ENCODE results near the gene RPL27. TPM values are rescaled to one million over a fixed set of nuclear protein-coding genes. Genes with fewer than 3 reads are reported as not detected.

Gene RPL27
- total RNA-seq = 1,019 to 1,067 TPM (median 1,060 TPM) in 3 replicates

DNA sequence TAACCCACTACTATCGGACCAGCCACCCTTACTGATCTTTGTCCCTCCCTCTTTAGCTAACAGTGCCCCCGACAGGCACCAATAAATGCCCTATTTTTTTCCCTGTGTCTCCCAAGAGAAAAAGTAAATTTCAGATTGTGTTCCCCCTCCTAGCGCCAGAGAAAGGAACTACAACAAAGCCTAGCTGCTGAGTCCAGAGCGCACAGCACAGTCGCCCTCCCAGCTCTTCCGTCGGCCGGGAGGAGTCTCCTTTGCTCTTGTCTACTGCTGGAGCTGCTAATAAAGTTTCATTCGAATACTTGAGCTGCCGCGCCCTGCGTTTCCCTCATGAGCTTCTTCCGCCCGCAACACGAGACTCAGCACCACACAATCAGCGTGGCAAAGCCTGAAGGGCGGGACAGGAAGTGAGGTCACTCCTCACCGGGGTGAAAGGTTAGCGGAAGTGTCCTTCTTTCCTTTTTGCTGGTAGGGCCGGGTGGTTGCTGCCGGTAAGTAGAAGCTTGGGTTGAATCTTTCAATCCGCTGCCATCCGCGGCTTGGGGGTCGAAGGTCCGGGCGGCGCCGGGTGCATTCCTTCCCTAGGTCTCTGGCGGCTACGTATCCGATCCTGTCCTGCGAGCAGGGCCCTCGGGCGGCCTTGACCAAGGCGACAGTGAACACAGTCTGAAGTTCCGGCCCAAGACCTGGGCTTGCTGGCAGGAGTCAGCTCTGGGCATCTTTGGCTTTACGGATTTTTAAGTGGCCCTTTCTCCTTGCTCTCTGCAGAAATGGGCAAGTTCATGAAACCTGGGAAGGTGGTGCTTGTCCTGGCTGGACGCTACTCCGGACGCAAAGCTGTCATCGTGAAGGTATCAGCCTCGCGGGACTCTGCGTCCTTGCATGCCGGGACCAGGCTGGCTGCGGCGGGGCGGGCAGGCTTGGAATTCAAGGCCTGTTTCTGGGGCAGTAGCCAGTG lies at the start of gene RPL27:
Gene RPL27 (plus strand): TSS at position 436 of the 955 bp plus-strand sequence. CDS start 332 bp downstream, at position 768.
- Mint-ChIP-seq H3K4me1 (peaks cover 25% of the 10 kb centered on the region), H3K36me3 (peaks cover 10% of the 10 kb centered on the region), H3K27ac (peak within 1 kb of the TSS; percentile 100), H3K27me3 (ENCODE audit: low read depth) (no peaks in the 10 kb centered on the region), H3K9me3 (no peaks in the 10 kb centered on the region), H3K4me3 (peak within 1 kb of the TSS; percentile 96)
- peak; percentile 94 to 96 for DNase-seq (ENCODE audit: low spot score in 2 of 2, unreplicated experiment in 2 of 2)
- TF ChIP-seq, protein P1, sequence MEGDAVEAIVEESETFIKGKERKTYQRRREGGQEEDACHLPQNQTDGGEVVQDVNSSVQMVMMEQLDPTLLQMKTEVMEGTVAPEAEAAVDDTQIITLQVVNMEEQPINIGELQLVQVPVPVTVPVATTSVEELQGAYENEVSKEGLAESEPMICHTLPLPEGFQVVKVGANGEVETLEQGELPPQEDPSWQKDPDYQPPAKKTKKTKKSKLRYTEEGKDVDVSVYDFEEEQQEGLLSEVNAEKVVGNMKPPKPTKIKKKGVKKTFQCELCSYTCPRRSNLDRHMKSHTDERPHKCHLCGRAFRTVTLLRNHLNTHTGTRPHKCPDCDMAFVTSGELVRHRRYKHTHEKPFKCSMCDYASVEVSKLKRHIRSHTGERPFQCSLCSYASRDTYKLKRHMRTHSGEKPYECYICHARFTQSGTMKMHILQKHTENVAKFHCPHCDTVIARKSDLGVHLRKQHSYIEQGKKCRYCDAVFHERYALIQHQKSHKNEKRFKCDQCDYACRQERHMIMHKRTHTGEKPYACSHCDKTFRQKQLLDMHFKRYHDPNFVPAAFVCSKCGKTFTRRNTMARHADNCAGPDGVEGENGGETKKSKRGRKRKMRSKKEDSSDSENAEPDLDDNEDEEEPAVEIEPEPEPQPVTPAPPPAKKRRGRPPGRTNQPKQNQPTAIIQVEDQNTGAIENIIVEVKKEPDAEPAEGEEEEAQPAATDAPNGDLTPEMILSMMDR (IDR thresholded peaks at IDR 0.05; ENCODE audit: unreplicated experiment) = peak; percentile 85

GRCh38 chr17:42950044-42950783 lies 48.0 kb upstream of the RPL27 start:
- TF ChIP-seq, protein P1 (IDR thresholded peaks at IDR 0.05; ENCODE audit: unreplicated experiment) = no peak
- Mint-ChIP-seq H3K27me3 (ENCODE audit: low read depth) (no peaks in the 10 kb centered on the region), H3K27ac (no peak overlapping the region), H3K36me3 (peaks cover 36% of the 10 kb centered on the region), H3K9me3 (no peaks in the 10 kb centered on the region), H3K4me1 (no peaks in the 10 kb centered on the region), H3K4me3 (no peak overlapping the region)
- no peak for DNase-seq (ENCODE audit: low spot score in 2 of 2, unreplicated experiment in 2 of 2)

DNA sequence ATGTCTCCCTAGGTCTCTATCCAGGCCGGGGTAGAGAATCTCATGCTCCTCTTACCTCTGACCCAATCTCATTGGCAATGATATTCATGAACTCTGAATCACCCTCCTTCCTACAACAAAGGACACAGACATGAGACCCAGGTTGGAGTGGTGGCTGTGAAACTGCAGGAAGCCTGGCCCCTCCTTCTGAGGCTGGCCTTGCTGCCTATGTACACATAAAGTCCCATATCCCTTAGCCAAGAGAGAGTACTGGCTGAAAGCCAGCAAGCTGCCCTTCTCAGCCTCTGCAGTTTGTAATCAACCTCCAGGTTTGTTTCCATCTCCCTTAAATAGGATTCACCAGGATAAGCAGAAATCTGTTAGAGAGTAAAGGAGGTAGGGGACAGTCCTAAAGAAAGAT lies 44.5 kb upstream of the RPL27 start:
- H3K27me3 Mint-ChIP-seq (ENCODE audit: low read depth) = no peaks in the 10 kb centered on the region
- TF ChIP-seq, protein P1 (IDR thresholded peaks at IDR 0.05; ENCODE audit: unreplicated experiment) = no peak
- no peak overlapping the region for H3K27ac Mint-ChIP-seq
- no peaks in the 10 kb centered on the region for H3K4me1 Mint-ChIP-seq
- H3K36me3 Mint-ChIP-seq = peaks cover 51% of the 10 kb centered on the region
- DNase-seq (ENCODE audit: low spot score in 2 of 2, unreplicated experiment in 2 of 2) = no peak
- no peaks in the 10 kb centered on the region for H3K9me3 Mint-ChIP-seq
- H3K4me3 Mint-ChIP-seq = no peak overlapping the region

- peak within 1 kb of the TSS; percentile 99 for H3K27ac Mint-ChIP-seq
Observed at GRCh38 chr17:42964161-42964932, 33.9 kb upstream of the RPL27 start, which contains the start of gene AARSD1. AARSD1 (minus strand) TSS chr17:42964454; CDS start chr17:42964440, 14 bp downstream.

More at GRCh38 chr17:42964161-42964932, 33.9 kb upstream of the RPL27 start, which contains the start of gene AARSD1:
- H3K4me1 Mint-ChIP-seq = peaks cover 12% of the 10 kb centered on the region
- H3K9me3 Mint-ChIP-seq = no peaks in the 10 kb centered on the region
- H3K36me3 Mint-ChIP-seq = peaks cover 17% of the 10 kb centered on the region
- H3K4me3 Mint-ChIP-seq = peak within 1 kb of the TSS; percentile 92
- DNase-seq (ENCODE audit: low spot score in 2 of 2, unreplicated experiment in 2 of 2) = peak; percentile 76 to 89
- TF ChIP-seq, protein P1 (IDR thresholded peaks at IDR 0.05; ENCODE audit: unreplicated experiment) = no peak
- no peaks in the 10 kb centered on the region for H3K27me3 Mint-ChIP-seq (ENCODE audit: low read depth)

All from mesothelial cell of epicardium (in vitro differentiated cells).